Psoas muscle (tissue), 8 donors: ENCODE results near the gene RSPH10B. TPM values are rescaled to one million over a fixed set of nuclear protein-coding genes. Genes with fewer than 3 reads are reported as not detected.
"Not testable (repeated sequence)": the region's sequence is repeated elsewhere in the genome, so short reads cannot be mapped to it uniquely, and the experiment has no call there.

Source experiments
- ATAC-seq, 4 donors: fragments of 200-7000 bp; cut with Tn5 transposase; one replicate each; pipeline ENCODE4 v1.9.1; 2020; ENCODE audit warnings: moderate library complexity in 3 of 4, mild to moderate bottlenecking in 2 of 4
- DNase-seq, 2 donors: peaks; one replicate each; pipeline ENCODE4 v3.0.0-alpha.2; 2020
- H3K27ac ChIP-seq: fragments of 200-600 bp; one replicate; pipeline ENCODE4 v1.8.0; 2022
- H3K27me3 ChIP-seq, 3 donors: fragments of 200-600 bp in 1 of 3; one replicate each; pipeline versions ENCODE4 v1.6.1 to v1.8.0; 2013 to 2022; ENCODE audit warnings: low read length in 2 of 3, mild to moderate bottlenecking in 2 of 3, moderate library complexity in 1 of 3; ENCODE audit not compliant: insufficient read depth in 3 of 3
- H3K36me3 ChIP-seq, 2 donors: fragments of 200-600 bp in 1 of 2; one replicate each; pipeline versions ENCODE4 v1.6.1 to v1.8.0; 2013 to 2022; ENCODE audit warnings: low read depth in 1 of 2, mild to moderate bottlenecking in 1 of 2, moderate library complexity in 1 of 2; ENCODE audit not compliant: insufficient read depth in 1 of 2
- H3K4me1 ChIP-seq: fragments of 200-600 bp; one replicate; pipeline ENCODE4 v1.8.0; 2022
- H3K4me3 ChIP-seq: fragments of 200-600 bp; one replicate; pipeline ENCODE4 v1.8.0; 2022; ENCODE audit warnings: mild to moderate bottlenecking
- H3K9me3 ChIP-seq: fragments of 200-600 bp; one replicate; pipeline ENCODE4 v1.8.0; 2022
- WGBS, 3 donors: extraction: QIAGEN DNeasy Blood & Tissue Kit; methylation state at CpG; one replicate each; pipeline versions ENCODE4 v1.1.6 to v1.1.7; 2013; 5-methylcytosine and 5-hydroxymethylcytosine counted together
- intact Hi-C, 2 donors: fragments of 100-400 bp; cut with DNase I; formaldehyde crosslinking; loops; one replicate each; pipeline versions ENCODE4 v1.11.0 to v1.14.2; 2022
- polyA plus RNA-seq, 3 donors: library from polyadenylated mRNA; stranded (reverse); fragments of 200-250 nt; gene quantifications; one replicate each; pipeline ENCODE4 v1.2.3, GENCODE V29; 2013
- total RNA-seq, 4 donors: library from RNA; stranded (reverse); fragmentation: NEBNext Ultra II Directional in 2 of 4; extraction: Animal tissue kit (Norgen Biotek cat#: 25700) in 2 of 4; gene quantifications; one replicate each; pipeline versions ENCODE4 v1.2.1 to v1.2.4, GENCODE V29; 2021 to 2023
- donor health status: healthy with polysubstance abuse.
- donor health status: DM: no; HTN: no; CAD: no; lungs with moderate emphysema.
- donor health status: Bipolar disorder and iron deficiency.
- donor health status: healthy.
- donor health status: DM: yes; HTN: yes; CAD: no.
- donor health status: DM: no; HTN: no; CAD: no.
- donor health status: DM: no; HTN: no; CAD: no.
- donor health status: DM: yes; HTN: yes; CAD: no.

The RSPH10B gene
- total and polyA plus RNA-seq, 7 donors: 0.06 to 0.60 (median 0.39) TPM; not detected in 2

- H3K36me3 ChIP-seq, intact Hi-C loops, H3K4me3 ChIP-seq, H3K9me3 ChIP-seq, H3K27me3 ChIP-seq, H3K27ac ChIP-seq, H3K4me1 ChIP-seq, DNase-seq: not testable (repeated sequence)
- peak; percentile 75 to 83 (median 78) for ATAC-seq
- 59% methylated on average over 2 of the region's 13 CpGs; no CpG with 5 or more reads in 2 of the 3 donors for WGBS, 3 donors
Measured at GRCh38 chr7:5926263-5926870, 44.1 kb downstream of the RSPH10B start.

GRCh38 chr7:5924630-5925029 lies 45.9 kb downstream of the RSPH10B start:
- H3K4me3 ChIP-seq, H3K27ac ChIP-seq, intact Hi-C loops, ATAC-seq, H3K9me3 ChIP-seq, H3K4me1 ChIP-seq, H3K27me3 ChIP-seq, H3K36me3 ChIP-seq, DNase-seq: not testable (repeated sequence)
- no CpG with 5 or more reads among the region's 12 CpGs for WGBS, 3 donors

GRCh38 chr7:5924180-5924579 lies 46.3 kb downstream of the RSPH10B start:
- not testable (repeated sequence) for ATAC-seq

GRCh38 chr7:5916529-5916928 lies 54.0 kb downstream of the RSPH10B start:
- H3K27ac ChIP-seq, H3K9me3 ChIP-seq, H3K4me1 ChIP-seq, DNase-seq, H3K36me3 ChIP-seq, intact Hi-C loops, H3K4me3 ChIP-seq, H3K27me3 ChIP-seq: not testable (repeated sequence)
- ATAC-seq: peak in 2 of 4 donors; percentile 40 to 45
- 77 to 83% (median 79%) methylated on average over 2 to 6 of the region's 6 CpGs for WGBS, 3 donors

More at GRCh38 chr7:5924180-5924579, 46.3 kb downstream of the RSPH10B start:
- H3K27ac ChIP-seq, H3K9me3 ChIP-seq, intact Hi-C loops, DNase-seq, H3K4me1 ChIP-seq, H3K27me3 ChIP-seq, H3K36me3 ChIP-seq, H3K4me3 ChIP-seq: not testable (repeated sequence)
- 100% methylated on average over 1 of the region's 2 CpGs; no CpG with 5 or more reads in 1 of the 3 donors for WGBS, 3 donors

- 61 to 79% (median 70%) methylated on average over 6 of the region's 6 CpGs for WGBS, 3 donors
- intact Hi-C loops, H3K9me3 ChIP-seq, H3K27me3 ChIP-seq, ATAC-seq, H3K4me1 ChIP-seq, H3K4me3 ChIP-seq, DNase-seq, H3K27ac ChIP-seq: not testable (repeated sequence)
- peaks cover 0 to 48% of the 10 kb centered on the region in 2 donors for H3K36me3 ChIP-seq
Measured at GRCh38 chr7:5908835-5909234, 61.7 kb downstream of the RSPH10B start.

- DNase-seq, H3K27ac ChIP-seq, ATAC-seq, H3K27me3 ChIP-seq, H3K9me3 ChIP-seq, H3K4me1 ChIP-seq, intact Hi-C loops, H3K4me3 ChIP-seq: not testable (repeated sequence)
- 90 to 94% (median 93%) methylated on average over 5 of the region's 5 CpGs for WGBS, 3 donors
- H3K36me3 ChIP-seq: peaks cover 0 to 51% of the 10 kb centered on the region in 2 donors
Measured at GRCh38 chr7:5904726-5905125, 65.8 kb downstream of the RSPH10B start.

- WGBS, 3 donors: 93 to 97% (median 95%) methylated on average over 6 of the region's 6 CpGs
- H3K27me3 ChIP-seq, H3K4me1 ChIP-seq, ATAC-seq, H3K27ac ChIP-seq, H3K9me3 ChIP-seq, DNase-seq, H3K4me3 ChIP-seq, intact Hi-C loops: not testable (repeated sequence)
- peaks cover 0 to 50% of the 10 kb centered on the region in 2 donors for H3K36me3 ChIP-seq
Measured at GRCh38 chr7:5903002-5903401, 67.5 kb downstream of the RSPH10B start.

GRCh38 chr7:5898480-5899224 lies 71.8 kb downstream of the RSPH10B start, which contains the start of gene CCZ1:
CCZ1 (plus strand) TSS chr7:5898733; CDS start chr7:5898800, 67 bp downstream.
- intact Hi-C loops, H3K4me1 ChIP-seq, H3K9me3 ChIP-seq, H3K27me3 ChIP-seq: not testable (repeated sequence)
- Histone ChIP-seq H3K4me3 (peak within 1 kb of the TSS; percentile 63), H3K27ac (peak within 1 kb of the TSS; percentile 67), H3K36me3 (peaks cover 0 to 22% of the 10 kb centered on the region in 2 donors)
- ATAC-seq (peak; percentile 90 to 99 (median 96)), DNase-seq (peak; percentile 74 to 90)
- 0% methylated on average over 11 to 25 of the region's 64 CpGs for WGBS, 3 donors

GRCh38 chr7:5897369-5897919 lies 73.0 kb downstream of the RSPH10B start:
- DNase-seq, H3K4me1 ChIP-seq, intact Hi-C loops, H3K9me3 ChIP-seq, H3K36me3 ChIP-seq, H3K4me3 ChIP-seq, H3K27ac ChIP-seq, H3K27me3 ChIP-seq: not testable (repeated sequence)
- ATAC-seq: peak in 3 of 4 donors; percentile 55 to 87 (median 69)
- WGBS, 3 donors: 44 to 85% (median 75%) methylated on average over 5 to 12 of the region's 13 CpGs
